K562 (cell line): ENCODE results near the gene IDI2. TPM values are rescaled to one million over a fixed set of nuclear protein-coding genes. Genes with fewer than 3 reads are reported as not detected.

ENCODE experiments used
- ATAC-seq: fragments of 200-7000 bp; cut with Tn5 transposase; 3 replicates; pipeline ENCODE4 v1.9.1; 2020; ENCODE audit warnings: moderate library complexity
- BruUV-seq: library from RNA; stranded (reverse); fragments of 400-500 nt; replicated peaks from 2 replicates; lab custom pipeline; 2021; lab: Mats Ljungman, UMichigan
- CTCF ChIA-PET: fragments of 300-600 bp; formaldehyde crosslinking; extraction: SDS; loops from one replicate; lab custom pipeline; 2021; ENCODE audit warnings: low intra/inter-chr PET ratio; lab: Yijun Ruan, JAX
- POLR2A ChIA-PET: fragments of 300-600, 350-650 bp; sonication (Branson Sonifier 250); formaldehyde crosslinking; extraction: SDS; loops from one replicate; lab custom pipeline; 2021; ENCODE audit warnings: antibody characterized with exemption, inconsistent platforms; lab: Yijun Ruan, JAX
- DNase-seq, 4 experiments: peaks; one replicate each; pipeline versions ENCODE4 v3.0.0 to v3.0.0-alpha.2; 2011 to 2018; ENCODE audit warnings: low spot score in 3 of 4, mixed read lengths in 3 of 4; ENCODE audit errors: extremely low read depth in 1 of 4
- FAIRE-seq: peaks from 2 replicates; lab custom pipeline; 2011; peaks lifted over from hg19 to GRCh38; lab: Jason Lieb, UNC
- H2AFZ ChIP-seq: 2 replicates; pipeline ENCODE4 v1.6.0; 2011; ENCODE audit warnings: low read depth, low read length, control low read depth, inconsistent platforms
- H3K27ac ChIP-seq: fragments of 200-600 bp; 3 replicates; pipeline ENCODE4 v1.8.0; 2011; ENCODE audit warnings: low read depth, mild to moderate bottlenecking, control low read depth, inconsistent platforms, low read length, moderate library complexity, mixed read lengths; ENCODE audit errors: extremely low read depth
- H3K27me3 ChIP-seq, 2 experiments: fragments of 300-600 bp in 1 of 2; 2 replicates in 1 of 2; 3 replicates in 1 of 2; pipeline versions ENCODE4 v1.6.0 to v1.8.0; 2011; ENCODE audit warnings: inconsistent platforms in 2 of 2, low read length in 2 of 2, mild to moderate bottlenecking in 1 of 2, mixed read lengths in 1 of 2, moderate library complexity in 1 of 2; ENCODE audit not compliant: control insufficient read depth in 2 of 2, insufficient read depth in 2 of 2
- H3K36me3 ChIP-seq: fragments of 300-600 bp; 3 replicates; pipeline ENCODE4 v1.8.0; 2011; ENCODE audit warnings: mild to moderate bottlenecking, low read length, inconsistent platforms; ENCODE audit not compliant: control insufficient read depth, insufficient read depth
- H3K4me1 ChIP-seq, 2 experiments: fragments of 200-600 bp in 1 of 2; replicated peaks in 1 of 2; 2 replicates in 1 of 2; 3 replicates in 1 of 2; pipeline versions ENCODE4 v1.5.1 to v1.8.0; 2011; ENCODE audit warnings: inconsistent platforms in 2 of 2, low read length in 2 of 2, mild to moderate bottlenecking in 1 of 2, mixed read lengths in 1 of 2, moderate library complexity in 1 of 2; ENCODE audit not compliant: control insufficient read depth in 2 of 2, insufficient read depth in 2 of 2
- H3K4me2 ChIP-seq: 2 replicates; pipeline ENCODE4 v1.6.1; 2011; ENCODE audit warnings: low read length, control low read depth, inconsistent platforms, mixed read lengths; ENCODE audit not compliant: insufficient read depth
- H3K4me3 ChIP-seq: fragments of 200-600 bp; sonication (generic), shearing (Covaris generic); 2 replicates; pipeline ENCODE4 v1.5.1; 2016; ENCODE audit warnings: control low read depth, inconsistent platforms
- H3K79me2 ChIP-seq: fragments of 200-600 bp; 3 replicates; pipeline ENCODE4 v1.8.0; 2011; ENCODE audit warnings: low read length, inconsistent platforms; ENCODE audit not compliant: control insufficient read depth, insufficient read depth
- H3K9ac ChIP-seq, 2 experiments: 2 replicates each; pipeline versions ENCODE4 v1.6.0 to v1.6.1; 2011; ENCODE audit warnings: low read depth in 2 of 2, low read length in 2 of 2, control low read depth in 1 of 2, inconsistent platforms in 1 of 2, mild to moderate bottlenecking in 1 of 2, mixed read lengths in 1 of 2; ENCODE audit not compliant: insufficient read depth in 1 of 2
- H3K9me1 ChIP-seq: one replicate; pipeline ENCODE4 v1.6.0; 2011; ENCODE audit warnings: inconsistent platforms, mild to moderate bottlenecking, low read length, moderate library complexity; ENCODE audit not compliant: control insufficient read depth, insufficient read depth
- H3K9me3 ChIP-seq: replicated peaks from 2 replicates; pipeline ENCODE4 v1.5.1; 2011; ENCODE audit warnings: low read depth, low read length, inconsistent platforms; ENCODE audit not compliant: control insufficient read depth, insufficient read depth
- H4K20me1 ChIP-seq: replicated peaks from 2 replicates; pipeline ENCODE4 v1.6.1; 2011; ENCODE audit warnings: low read length, inconsistent platforms, mixed read lengths; ENCODE audit not compliant: control insufficient read depth, insufficient read depth
- CEBPG ChIP-seq, 3 experiments: fragments of 200-800 bp in 1 of 3; sonication (Bioruptor generic) in 1 of 3; sonication (generic) in 1 of 3; formaldehyde crosslinking in 1 of 3; IDR thresholded peaks in 2 of 3; conservative IDR thresholded peaks in 1 of 3; 2 replicates each; pipeline versions ENCODE4 v1.6.1 to v1.8.0; 2016 to 2022; ENCODE audit warnings: missing compliant biosample characterization in 2 of 3, missing genetic modification characterization in 2 of 3, mild to moderate bottlenecking in 1 of 3, missing genetic modification reagents in 1 of 3
- CEBPZ ChIP-seq: fragments of 150-350 bp; IDR thresholded peaks from 2 replicates; pipeline ENCODE4 v1.6.1; 2014; ENCODE audit warnings: low read depth, mild to moderate bottlenecking, low read length, borderline replicate concordance
- EGR1 ChIP-seq: fragments of 450-650 bp; conservative IDR thresholded peaks from 2 replicates; pipeline ENCODE4 v1.6.1; 2017; ENCODE audit warnings: mild to moderate bottlenecking
- ELF1 ChIP-seq: fragments of 200-800 bp; sonication (Bioruptor generic); IDR thresholded peaks from 2 replicates; pipeline ENCODE4 v1.6.1; 2016; ENCODE audit warnings: missing genetic modification characterization, missing compliant biosample characterization
- ETS1 ChIP-seq: conservative IDR thresholded peaks from 2 replicates; pipeline ENCODE4 v1.6.1; 2011; ENCODE audit warnings: low read depth, mild to moderate bottlenecking, low read length; ENCODE audit not compliant: control insufficient read depth
- GABPB1 ChIP-seq: sonication (generic); formaldehyde crosslinking; IDR thresholded peaks from 2 replicates; pipeline ENCODE4 v1.8.0; 2022; ENCODE audit warnings: mild to moderate bottlenecking, missing genetic modification reagents
- NEUROD1 ChIP-seq: fragments of 150-350 bp; IDR thresholded peaks from 2 replicates; pipeline ENCODE4 v1.6.1; 2014; ENCODE audit warnings: borderline replicate concordance, low read length, low read depth; ENCODE audit not compliant: partially characterized antibody
- SMC3 ChIP-seq: conservative IDR thresholded peaks from 2 replicates; pipeline ENCODE4 v1.6.1; 2011; ENCODE audit warnings: low read depth, low read length, improper control_type of control experiment; ENCODE audit not compliant: insufficient read depth
- SREBF2 ChIP-seq: sonication (generic); formaldehyde crosslinking; IDR thresholded peaks from 2 replicates; pipeline ENCODE4 v1.4.0; 2020; ENCODE audit warnings: mild to moderate bottlenecking, missing genetic modification reagents
- TCF7 ChIP-seq: sonication (generic); IDR thresholded peaks from 2 replicates; pipeline ENCODE4 v1.6.1; 2016; ENCODE audit warnings: antibody characterized with exemption, borderline replicate concordance
- ZNF121 ChIP-seq: sonication (generic); formaldehyde crosslinking; conservative IDR thresholded peaks from 2 replicates; pipeline ENCODE4 v1.8.0; 2022; ENCODE audit warnings: missing genetic modification reagents
- ZNF316 ChIP-seq: fragments of 450-650 bp; IDR thresholded peaks from 2 replicates; pipeline ENCODE4 v1.6.1; 2016
- ZNF740 ChIP-seq, 3 experiments: fragments of 200-800 bp in 1 of 3; sonication (Bioruptor generic) in 1 of 3; sonication (generic) in 1 of 3; formaldehyde crosslinking in 1 of 3; IDR thresholded peaks; 2 replicates each; pipeline versions ENCODE4 v1.6.1 to v1.8.0; 2016 to 2022; ENCODE audit warnings: mild to moderate bottlenecking in 2 of 3, missing compliant biosample characterization in 2 of 3, missing genetic modification characterization in 2 of 3, missing genetic modification reagents in 1 of 3
- WGBS: fragments of 100-300 bp; shearing (Covaris generic); methylation state at CpG from one replicate; pipeline ENCODE4 v1.1.6; 2016; ENCODE audit warnings: low coverage, mixed read lengths; ENCODE audit not compliant: insufficient coverage; ENCODE audit errors: missing lambda C conversion rate; 5-methylcytosine and 5-hydroxymethylcytosine counted together
- in situ Hi-C: fragments of 300-500 bp; cut with MboI; formaldehyde crosslinking; loops from 4 replicates; pipeline ENCODE4 v1.15.0; 2018; ENCODE audit warnings: inconsistent platforms, mixed read lengths
- intact Hi-C: fragments of 100-400 bp; cut with micrococcal nuclease; formaldehyde crosslinking; loops from 2 replicates; pipeline ENCODE4 v1.14.2; 2022
- polyA plus RNA-seq, 8 experiments: library from polyadenylated mRNA; depleted of rRNA in 4 of 8; stranded (reverse) in 5 of 8; unstranded in 3 of 8; fragments of >200 nt; fragmentation: Nextera tagmentation in 2 of 8; fragmentation: Illumina TruSeq in 1 of 8; extraction: Ambion mirVana in 2 of 8; extraction: Trizol in 1 of 8; gene quantifications; 2 replicates each; pipeline versions ENCODE4 v1.2.1 to v1.2.3, GENCODE V29; 2011 to 2014; ENCODE audit warnings: inconsistent platforms in 1 of 8, missing spikeins in 1 of 8
- total RNA-seq, 7 experiments: library from RNA; depleted of rRNA in 6 of 7; stranded (reverse); fragments of >200 nt in 6 of 7; fragmentation: Illumina TruSeq in 2 of 7; extraction: Trizol in 2 of 7; gene quantifications; 2 replicates each; pipeline versions ENCODE4 v1.2.1 to v1.2.3, GENCODE V29; 2011 to 2021; ENCODE audit warnings: low replicate concordance in 1 of 7

The IDI2 gene
- total and polyA plus RNA-seq, 9 of the 15 experiments (the other 6 are each of a cell fraction or from before 2014, with no cell fraction given): not detected

GRCh38 chr10:1050145-1050544, 24.5 kb upstream of the IDI2 start (continued):
- TF ChIP-seq NEUROD1 (no peak), EGR1 (no peak), CEBPZ (no peak), TCF7 (0 out of 2 replicates have a peak, but pooled peaks have one; percentile 54), CEBPG (CRISPR knock-in tag; IDR thresholded peaks at IDR 0.05) (no peak), CEBPG (tag; conservative IDR thresholded peaks at IDR 0.05 in 1 of 2, IDR thresholded peaks at IDR 0.05 in 1 of 2) (no peak)

- WGBS: under 1% methylated on average over 24 of the region's 34 CpGs
- intact Hi-C loops: no loop called here
- Histone ChIP-seq H3K27ac (peak overlapping the region; percentile 93), H3K4me1 (peaks cover 21 to 31% of the 10 kb centered on the region in 2 experiments), H3K79me2 (peaks cover 75% of the 10 kb centered on the region), H3K4me2 (peak overlapping the region; percentile 100), H3K4me3 (peak overlapping the region; percentile 94), H3K27me3 (no peaks in the 10 kb centered on the region), H3K36me3 (peaks cover 65% of the 10 kb centered on the region), H4K20me1 (peaks cover 33% of the 10 kb centered on the region), H3K9me1 (peaks cover 13% of the 10 kb centered on the region), H3K9me3 (no peaks in the 10 kb centered on the region), H3K9ac (peak overlapping the region; percentile 89 to 97), H2AFZ (peak overlapping the region; percentile 78)
- POLR2A ChIA-PET: interaction anchor here (0.7 to 3.5 kb wide), 10 partner anchors 8 to 129 kb away, joined by 3 to 25 read pairs (median 3); no protein-coding TSS in a partner anchor
- FAIRE-seq: no peak
- CTCF ChIA-PET: no interaction called here
- TSS peak; percentile 69 for BruUV-seq
- no peak for DNase-seq
- ATAC-seq: peak; percentile 1; the same call in 2 of the 3 replicates
- in situ Hi-C loops: no loop called here
- peak; percentile 49 for TF ChIP-seq ELF1 (tag)
- no peak for TF ChIP-seq SREBF2 (CRISPR knock-in tag)
- TF ChIP-seq ZNF121 (CRISPR knock-in tag): no peak
- no peak for TF ChIP-seq SMC3
- TF ChIP-seq ETS1: 0 out of 2 replicates have a peak, but pooled peaks have one; percentile 14
- TF ChIP-seq GABPB1 (CRISPR knock-in tag): peak; percentile 63; the same call in 1 of the 2 replicates
- TF ChIP-seq ZNF740 (CRISPR knock-in tag; IDR thresholded peaks at IDR 0.05): no peak; the same call in 1 of the 2 replicates
- peak in 1 of 2 experiments; percentile 79; a peak in 2 of 4 replicates for TF ChIP-seq ZNF740 (tag; IDR thresholded peaks at IDR 0.05)
- TF ChIP-seq ZNF316: no peak
Measured at GRCh38 chr10:1049425-1049958, 23.8 kb upstream of the IDI2 start.
